Mucosa of descending colon (tissue), 3 donors: ENCODE results near the gene DPYD. TPM values are rescaled to one million over a fixed set of nuclear protein-coding genes. Genes with fewer than 3 reads are reported as not detected.

Experiments
- ATAC-seq: fragments of 200-7000 bp; cut with Tn5 transposase; one replicate; pipeline ENCODE4 v1.9.1; 2020; ENCODE audit warnings: mild to moderate bottlenecking, moderate library complexity
- DNase-seq, 3 donors: peaks; one replicate each; pipeline ENCODE4 v3.0.0-alpha.2; 2020
- H3K36me3 ChIP-seq: fragments of 200-600 bp; one replicate; pipeline ENCODE4 v1.8.0; 2021; ENCODE audit warnings: low read depth, mild to moderate bottlenecking
- H3K4me1 ChIP-seq: fragments of 200-600 bp; one replicate; pipeline ENCODE4 v1.8.0; 2021; ENCODE audit warnings: low read depth, mild to moderate bottlenecking
- H3K4me3 ChIP-seq: fragments of 200-600 bp; one replicate; pipeline ENCODE4 v1.8.0; 2021; ENCODE audit warnings: mild to moderate bottlenecking
- H3K9me3 ChIP-seq: fragments of 200-600 bp; one replicate; pipeline ENCODE4 v1.8.0; 2021; ENCODE audit warnings: mild to moderate bottlenecking
- CTCF ChIP-seq: fragments of 200-600 bp; IDR thresholded peaks from one replicate; pipeline ENCODE4 v1.8.0; 2022; ENCODE audit warnings: antibody characterized with exemption, mild to moderate bottlenecking
- intact Hi-C, 2 donors: fragments of 100-400 bp; cut with DNase I in 1 of 2; cut with micrococcal nuclease in 1 of 2; formaldehyde crosslinking; loops; one replicate each; pipeline versions ENCODE4 v1.11.0 to v1.11.1; 2022; cut with DNase I, micrococcal nuclease
- total RNA-seq, 3 donors: library from RNA; stranded (reverse); fragmentation: NEBNext Ultra II Directional in 2 of 3; extraction: Animal tissue kit (Norgen Biotek cat#: 25700) in 2 of 3; gene quantifications; one replicate each; pipeline versions ENCODE4 v1.2.1 to v1.2.4, GENCODE V29; 2021 to 2023
- donor health status: DM: no; HTN: no; CAD: no; lungs with moderate emphysema.
- donor health status: DM: no; HTN: no; CAD: no.
- donor health status: DM: no; HTN: yes; CAD: no.

The DPYD gene
- total RNA-seq, 3 donors from 2014 or later, result 13.8 to 33.3 (median 19.7) TPM

- no peak for DNase-seq
- Histone ChIP-seq H3K4me1 (no peaks in the 10 kb centered on the region), H3K36me3 (no peaks in the 10 kb centered on the region), H3K9me3 (no peaks in the 10 kb centered on the region), H3K4me3 (no peak overlapping the region)
- ATAC-seq, result no peak
- intact Hi-C loops, result no loop called here
- no peak for TF ChIP-seq CTCF
Measured at GRCh38 chr1:97123717-97124431, 797.0 kb downstream of the DPYD start.

- no peak for TF ChIP-seq CTCF
- Histone ChIP-seq H3K4me1 (no peaks in the 10 kb centered on the region), H3K4me3 (no peak overlapping the region), H3K9me3 (no peaks in the 10 kb centered on the region), H3K36me3 (no peaks in the 10 kb centered on the region)
- intact Hi-C loops, result no loop called here
- no peak for DNase-seq
- ATAC-seq, result no peak
Measured at GRCh38 chr1:97120806-97121205, 800.0 kb downstream of the DPYD start.

- DNase-seq, result no peak
- intact Hi-C loops, result no loop called here
- TF ChIP-seq CTCF, result no peak
- no peaks in the 10 kb centered on the region for H3K36me3 ChIP-seq
- no peak overlapping the region for H3K4me3 ChIP-seq
- no peaks in the 10 kb centered on the region for H3K4me1 ChIP-seq
- no peak for ATAC-seq
- no peaks in the 10 kb centered on the region for H3K9me3 ChIP-seq
Measured at GRCh38 chr1:97119260-97120158, 801.3 kb downstream of the DPYD start.

GRCh38 chr1:97114842-97115241 lies 806.0 kb downstream of the DPYD start:
- Histone ChIP-seq H3K4me1 (no peaks in the 10 kb centered on the region), H3K9me3 (no peaks in the 10 kb centered on the region), H3K4me3 (no peak overlapping the region), H3K36me3 (no peaks in the 10 kb centered on the region)
- DNase-seq, result no peak
- intact Hi-C loops, result no loop called here
- no peak for TF ChIP-seq CTCF
- ATAC-seq, result no peak

- H3K4me1 ChIP-seq, result no peaks in the 10 kb centered on the region
- TF ChIP-seq CTCF, result no peak
- intact Hi-C loops, result no loop called here
- no peak overlapping the region for H3K4me3 ChIP-seq
- no peak for ATAC-seq
- no peak for DNase-seq
- no peaks in the 10 kb centered on the region for H3K36me3 ChIP-seq
- no peaks in the 10 kb centered on the region for H3K9me3 ChIP-seq
Measured at GRCh38 chr1:97112442-97112841, 808.4 kb downstream of the DPYD start.
